Measurements from ENCODE around the gene ATOX1.
A peak's percentile ranks its signal among the peaks of the same experiment; 100 is the strongest.

Gene ATOX1

DNA sequence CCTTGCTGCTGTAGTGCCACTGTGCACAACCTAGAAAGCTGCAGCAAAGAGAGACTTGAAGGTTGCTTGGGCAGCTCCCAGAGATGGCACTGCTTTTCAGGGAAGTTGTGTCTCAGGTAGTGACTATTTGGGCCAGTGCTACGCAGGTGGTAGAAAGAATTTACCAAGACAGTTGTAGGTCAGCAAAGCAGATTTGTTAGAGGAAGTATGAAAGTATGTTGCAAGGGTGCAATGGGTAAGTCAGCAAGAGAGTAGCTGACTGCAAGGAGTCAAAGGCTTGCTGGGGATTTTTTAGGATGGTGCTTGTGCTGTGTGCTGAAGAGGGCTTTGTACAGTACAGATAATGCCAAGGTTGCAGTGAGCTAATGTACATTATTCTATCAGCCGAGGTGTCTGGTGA lies 38.2 kb downstream of the ATOX1 start:
- Histone ChIP-seq H3K4me3 (ENCODE audit: low read length) (no peak overlapping the region), H3K4me1 (ENCODE audit: low read length) (peaks cover 40% of the 10 kb centered on the region), H2AFZ (ENCODE audit: low read depth, low read length) (no peak overlapping the region), H3K27me3 (ENCODE audit: low read depth, low read length) (no peaks in the 10 kb centered on the region), H3K4me2 (ENCODE audit: low read length) (peak overlapping the region; percentile 89), H4K20me1 (ENCODE audit: insufficient read depth, low read length) (no peaks in the 10 kb centered on the region), H3K27ac (ENCODE audit: low read length) (peak overlapping the region; percentile 81; the same call in 1 of the 2 replicates), H3K9ac (ENCODE audit: low read length) (peak overlapping the region; percentile 8; the same call in 1 of the 2 replicates), H3K9me3 (ENCODE audit: insufficient read depth, low read length) (no peaks in the 10 kb centered on the region), H3K79me2 (ENCODE audit: low read length) (no peaks in the 10 kb centered on the region), H3K36me3 (replicated peaks; ENCODE audit: low read depth, low read length) (no peaks in the 10 kb centered on the region)
- TF ChIP-seq EZH2phosphoT487 (IDR thresholded peaks at IDR 0.05; ENCODE audit: low read depth), result no peak
- TF ChIP-seq, protein P1, sequence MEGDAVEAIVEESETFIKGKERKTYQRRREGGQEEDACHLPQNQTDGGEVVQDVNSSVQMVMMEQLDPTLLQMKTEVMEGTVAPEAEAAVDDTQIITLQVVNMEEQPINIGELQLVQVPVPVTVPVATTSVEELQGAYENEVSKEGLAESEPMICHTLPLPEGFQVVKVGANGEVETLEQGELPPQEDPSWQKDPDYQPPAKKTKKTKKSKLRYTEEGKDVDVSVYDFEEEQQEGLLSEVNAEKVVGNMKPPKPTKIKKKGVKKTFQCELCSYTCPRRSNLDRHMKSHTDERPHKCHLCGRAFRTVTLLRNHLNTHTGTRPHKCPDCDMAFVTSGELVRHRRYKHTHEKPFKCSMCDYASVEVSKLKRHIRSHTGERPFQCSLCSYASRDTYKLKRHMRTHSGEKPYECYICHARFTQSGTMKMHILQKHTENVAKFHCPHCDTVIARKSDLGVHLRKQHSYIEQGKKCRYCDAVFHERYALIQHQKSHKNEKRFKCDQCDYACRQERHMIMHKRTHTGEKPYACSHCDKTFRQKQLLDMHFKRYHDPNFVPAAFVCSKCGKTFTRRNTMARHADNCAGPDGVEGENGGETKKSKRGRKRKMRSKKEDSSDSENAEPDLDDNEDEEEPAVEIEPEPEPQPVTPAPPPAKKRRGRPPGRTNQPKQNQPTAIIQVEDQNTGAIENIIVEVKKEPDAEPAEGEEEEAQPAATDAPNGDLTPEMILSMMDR (IDR thresholded peaks at IDR 0.05; ENCODE audit: low read depth, low read length), result no peak

DNA sequence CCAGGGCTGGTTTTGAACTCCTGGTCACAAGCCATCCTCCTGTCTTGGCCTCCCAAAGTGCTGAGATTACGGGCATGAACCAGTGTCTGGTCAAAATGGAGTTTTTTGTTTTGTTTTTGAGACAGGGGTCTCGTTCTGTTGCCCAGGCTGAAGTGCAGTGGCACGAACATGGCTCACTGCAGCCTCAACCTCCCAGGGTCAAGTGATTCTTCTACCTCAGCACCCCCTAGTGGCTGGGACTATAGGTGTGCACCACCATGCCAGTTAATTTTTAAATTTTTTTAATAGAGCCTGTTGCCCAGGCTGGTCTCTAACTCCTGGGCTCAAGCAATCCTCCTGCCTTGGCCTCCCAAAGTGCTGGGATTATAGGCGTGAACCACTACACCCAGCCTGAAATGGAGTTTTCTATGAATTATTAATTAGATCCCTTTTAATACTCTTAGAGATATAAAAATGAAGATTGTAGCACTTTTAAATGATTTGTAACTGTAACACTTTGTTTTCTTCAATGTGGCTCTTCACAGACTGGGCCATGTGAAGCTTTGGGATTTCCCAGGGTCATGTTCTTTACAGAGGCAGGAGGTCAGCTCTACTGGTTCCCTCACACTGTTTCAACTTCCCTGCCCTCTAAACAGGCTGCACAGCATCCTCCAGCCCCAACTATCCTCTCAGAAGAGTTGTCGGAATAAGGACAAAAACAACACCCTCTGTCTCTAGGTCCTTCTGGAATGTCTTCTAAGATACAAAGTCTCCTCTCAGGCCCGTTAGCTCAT lies 39.0 kb downstream of the ATOX1 start:
- H3K27me3 ChIP-seq (ENCODE audit: low read depth, low read length), result no peaks in the 10 kb centered on the region
- no peak overlapping the region for H3K4me3 ChIP-seq (ENCODE audit: low read length)
- no peak overlapping the region for H2AFZ ChIP-seq (ENCODE audit: low read depth, low read length)
- no peaks in the 10 kb centered on the region for H3K79me2 ChIP-seq (ENCODE audit: low read length)
- H3K4me1 ChIP-seq (ENCODE audit: low read length), result peaks cover 40% of the 10 kb centered on the region
- H3K27ac ChIP-seq (ENCODE audit: low read length), result peak overlapping the region; percentile 81; the same call in 1 of the 2 replicates
- peak overlapping the region; percentile 89; the same call in 1 of the 2 replicates for H3K4me2 ChIP-seq (ENCODE audit: low read length)
- H3K9ac ChIP-seq (ENCODE audit: low read length), result 0 out of 2 replicates have a peak overlapping the region, but pooled peaks have one; percentile 8
- no peak for TF ChIP-seq EZH2phosphoT487 (IDR thresholded peaks at IDR 0.05; ENCODE audit: low read depth)
- TF ChIP-seq, protein P1 (IDR thresholded peaks at IDR 0.05; ENCODE audit: low read depth, low read length), result peak; percentile 52
- no peaks in the 10 kb centered on the region for H4K20me1 ChIP-seq (ENCODE audit: insufficient read depth, low read length)
- H3K9me3 ChIP-seq (ENCODE audit: insufficient read depth, low read length), result no peaks in the 10 kb centered on the region
- H3K36me3 ChIP-seq (replicated peaks; ENCODE audit: low read depth, low read length), result no peaks in the 10 kb centered on the region

DNA sequence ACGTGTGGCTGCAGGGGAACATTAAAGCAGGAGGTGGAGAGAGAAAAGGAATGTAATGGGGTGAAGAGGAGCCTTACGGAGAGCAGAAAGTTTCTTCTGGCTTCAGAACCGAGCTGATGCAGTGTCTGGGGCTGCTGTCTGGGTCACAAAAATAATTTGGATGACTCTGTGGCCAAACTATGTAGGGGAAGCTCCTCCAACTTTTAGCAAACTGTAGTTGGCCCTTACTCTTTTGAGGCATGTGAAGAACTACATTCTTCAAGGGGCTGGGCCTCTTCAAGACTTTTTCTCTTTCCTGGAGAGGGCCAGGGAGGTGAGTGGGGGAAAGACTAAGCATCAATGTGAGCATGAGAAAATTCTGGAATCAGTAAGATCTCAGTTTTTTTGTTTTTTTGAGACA lies 39.8 kb downstream of the ATOX1 start:
- no peaks in the 10 kb centered on the region for H4K20me1 ChIP-seq (ENCODE audit: insufficient read depth, low read length)
- H3K4me1 ChIP-seq (ENCODE audit: low read length), result peaks cover 40% of the 10 kb centered on the region
- no peaks in the 10 kb centered on the region for H3K36me3 ChIP-seq (replicated peaks; ENCODE audit: low read depth, low read length)
- H2AFZ ChIP-seq (ENCODE audit: low read depth, low read length), result no peak overlapping the region
- H3K9ac ChIP-seq (ENCODE audit: low read length), result no peak overlapping the region
- no peak overlapping the region for H3K4me3 ChIP-seq (ENCODE audit: low read length)
- H3K27ac ChIP-seq (ENCODE audit: low read length), result no peak overlapping the region
- no peak overlapping the region for H3K4me2 ChIP-seq (ENCODE audit: low read length)
- TF ChIP-seq, protein P1 (IDR thresholded peaks at IDR 0.05; ENCODE audit: low read depth, low read length), result no peak
- no peak for TF ChIP-seq EZH2phosphoT487 (IDR thresholded peaks at IDR 0.05; ENCODE audit: low read depth)
- no peaks in the 10 kb centered on the region for H3K27me3 ChIP-seq (ENCODE audit: low read depth, low read length)
- H3K9me3 ChIP-seq (ENCODE audit: insufficient read depth, low read length), result no peaks in the 10 kb centered on the region
- no peaks in the 10 kb centered on the region for H3K79me2 ChIP-seq (ENCODE audit: low read length)

DNA sequence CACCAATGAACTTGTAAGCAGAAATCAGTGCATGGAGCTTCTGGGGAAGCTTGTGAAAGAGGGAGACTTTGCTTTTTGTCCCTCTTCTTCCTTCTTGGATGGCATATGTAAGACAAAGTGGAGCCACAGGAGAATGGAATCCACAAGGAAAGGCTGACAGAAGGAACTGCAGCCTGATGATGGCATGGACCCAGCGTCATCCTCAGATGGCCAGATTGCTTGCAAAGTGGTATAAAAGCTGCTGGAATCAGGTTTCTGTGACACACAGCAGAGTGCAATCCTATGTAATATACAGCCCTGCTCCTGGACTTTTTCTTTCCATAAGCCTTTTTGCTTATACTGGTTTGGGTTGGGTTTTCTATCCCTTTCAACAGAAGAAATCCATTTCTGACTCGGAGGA lies 40.3 kb downstream of the ATOX1 start:
- no peak overlapping the region for H2AFZ ChIP-seq (ENCODE audit: low read depth, low read length)
- no peak overlapping the region for H3K4me3 ChIP-seq (ENCODE audit: low read length)
- H3K79me2 ChIP-seq (ENCODE audit: low read length), result no peaks in the 10 kb centered on the region
- H3K36me3 ChIP-seq (replicated peaks; ENCODE audit: low read depth, low read length), result no peaks in the 10 kb centered on the region
- H4K20me1 ChIP-seq (ENCODE audit: insufficient read depth, low read length), result no peaks in the 10 kb centered on the region
- H3K27me3 ChIP-seq (ENCODE audit: low read depth, low read length), result no peaks in the 10 kb centered on the region
- H3K4me2 ChIP-seq (ENCODE audit: low read length), result no peak overlapping the region
- no peak for TF ChIP-seq EZH2phosphoT487 (IDR thresholded peaks at IDR 0.05; ENCODE audit: low read depth)
- TF ChIP-seq, protein P1 (IDR thresholded peaks at IDR 0.05; ENCODE audit: low read depth, low read length), result no peak
- H3K4me1 ChIP-seq (ENCODE audit: low read length), result peaks cover 40% of the 10 kb centered on the region
- H3K9ac ChIP-seq (ENCODE audit: low read length), result no peak overlapping the region
- no peaks in the 10 kb centered on the region for H3K9me3 ChIP-seq (ENCODE audit: insufficient read depth, low read length)
- no peak overlapping the region for H3K27ac ChIP-seq (ENCODE audit: low read length)

All from OCI-LY3 (cell line).